Fibroblast of lung (primary cell): ENCODE data around the gene TMEM8B. TPM values are rescaled to one million over a fixed set of nuclear protein-coding genes. Genes with fewer than 3 reads are reported as not detected.

ENCODE experiments used
- DNase-seq, 2 donors: peaks; one replicate each; pipeline versions ENCODE4 v3.0.0 to v3.0.0-alpha.2; 2010; ENCODE audit warnings: low read depth in 2 of 2
- H2AFZ ChIP-seq: 2 replicates; pipeline ENCODE4 v1.5.1; 2012; ENCODE audit warnings: low read length, control low read depth, inconsistent platforms
- H3K27ac ChIP-seq: 2 replicates; pipeline ENCODE4 v1.5.1; 2011; ENCODE audit warnings: low read length, control low read depth; ENCODE audit not compliant: insufficient read depth
- H3K27me3 ChIP-seq: 2 replicates; pipeline ENCODE4 v1.5.1; 2011; ENCODE audit warnings: mild to moderate bottlenecking, low read length; ENCODE audit not compliant: control insufficient read depth, insufficient read depth
- H3K36me3 ChIP-seq: 2 replicates; pipeline ENCODE4 v1.5.1; 2011; ENCODE audit warnings: low read length; ENCODE audit not compliant: control insufficient read depth, insufficient read depth
- H3K4me1 ChIP-seq: 2 replicates; pipeline ENCODE4 v1.5.1; 2011; ENCODE audit warnings: low read length; ENCODE audit not compliant: control insufficient read depth, insufficient read depth; ENCODE audit errors: extremely low read depth
- H3K4me2 ChIP-seq: 2 replicates; pipeline ENCODE4 v1.5.1; 2011; ENCODE audit warnings: low read length, control low read depth; ENCODE audit not compliant: insufficient read depth; ENCODE audit errors: extremely low read depth
- H3K4me3 ChIP-seq, 4 experiments: fragments of 200-600 bp in 1 of 4; sonication (generic) in 1 of 4; replicated peaks in 1 of 4; 2 replicates each; pipeline ENCODE4 v1.5.1; 2011 to 2016; ENCODE audit warnings: low read length in 4 of 4, low read depth in 3 of 4, mild to moderate bottlenecking in 3 of 4, control low read depth in 2 of 4, inconsistent platforms in 1 of 4, mixed read lengths in 1 of 4; ENCODE audit not compliant: insufficient read depth in 1 of 4; ENCODE audit errors: control extremely low read depth in 1 of 4
- H3K79me2 ChIP-seq: 2 replicates; pipeline ENCODE4 v1.5.1; 2012; ENCODE audit warnings: mild to moderate bottlenecking, low read length, inconsistent platforms; ENCODE audit not compliant: control insufficient read depth, insufficient read depth
- H3K9ac ChIP-seq: 2 replicates; pipeline ENCODE4 v1.5.1; 2011; ENCODE audit warnings: mild to moderate bottlenecking, low read length, control low read depth; ENCODE audit not compliant: insufficient read depth
- H3K9me3 ChIP-seq: 2 replicates; pipeline ENCODE4 v1.5.1; 2012; ENCODE audit warnings: low read depth, low read length; ENCODE audit not compliant: control insufficient read depth, insufficient read depth
- H4K20me1 ChIP-seq: 2 replicates; pipeline ENCODE4 v1.5.1; 2011; ENCODE audit warnings: low read length; ENCODE audit not compliant: control insufficient read depth, insufficient read depth; ENCODE audit errors: extremely low read depth
- EZH2 ChIP-seq: IDR thresholded peaks from 2 replicates; pipeline ENCODE4 v1.5.1; 2012; ENCODE audit warnings: low read length, control low read depth, mild to moderate bottlenecking; ENCODE audit errors: missing control alignments
- polyA plus RNA-seq, 2 donors: library from polyadenylated mRNA; depleted of rRNA in 1 of 2; stranded (reverse) in 1 of 2; unstranded in 1 of 2; fragments of >200 nt; gene quantifications; 2 replicates each; pipeline ENCODE4 v1.2.1, GENCODE V29; 2011 to 2012; ENCODE audit warnings: missing spikeins in 1 of 2
- total RNA-seq: library from RNA; depleted of rRNA; stranded (reverse); fragments of >200 nt; gene quantifications from 2 replicates; pipeline ENCODE4 v1.2.1, GENCODE V29; 2014
- TF ChIP-seq, protein P1 (sequence below), 2 donors: IDR thresholded peaks in 1 of 2; conservative IDR thresholded peaks in 1 of 2; 1 replicate in 1 of 2; 2 replicates in 1 of 2; pipeline ENCODE4 v1.5.1; 2011 to 2012; ENCODE audit warnings: low read length in 2 of 2, control low read depth in 1 of 2, inconsistent platforms in 1 of 2, low read depth in 1 of 2, mild to moderate bottlenecking in 1 of 2

TMEM8B gene
- total and polyA plus RNA-seq, 2 donors (not counting 1 experiment from before 2014, with no cell fraction given): 2.7 to 3.0 TPM

DNA sequence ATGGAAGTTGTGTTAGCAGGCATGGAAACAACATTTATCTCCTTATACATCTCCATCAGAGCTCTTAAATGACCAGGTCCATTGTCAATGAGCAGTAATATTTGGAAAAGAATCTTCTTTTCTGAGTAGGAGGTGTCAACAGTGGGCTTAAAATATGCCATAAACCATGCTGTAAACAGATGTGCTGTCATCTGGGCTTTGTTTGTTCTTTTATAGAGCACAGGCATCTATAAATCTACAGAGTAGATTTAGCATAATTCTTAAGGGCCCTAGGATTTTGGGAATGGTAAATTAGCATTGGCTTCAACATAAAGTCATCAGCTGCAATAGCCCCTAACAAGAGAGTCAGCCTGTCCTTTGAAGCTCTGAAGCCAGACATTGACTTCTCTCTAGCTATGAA lies 69.3 kb downstream of the TMEM8B start:
- H3K9ac ChIP-seq: no peak overlapping the region

DNA sequence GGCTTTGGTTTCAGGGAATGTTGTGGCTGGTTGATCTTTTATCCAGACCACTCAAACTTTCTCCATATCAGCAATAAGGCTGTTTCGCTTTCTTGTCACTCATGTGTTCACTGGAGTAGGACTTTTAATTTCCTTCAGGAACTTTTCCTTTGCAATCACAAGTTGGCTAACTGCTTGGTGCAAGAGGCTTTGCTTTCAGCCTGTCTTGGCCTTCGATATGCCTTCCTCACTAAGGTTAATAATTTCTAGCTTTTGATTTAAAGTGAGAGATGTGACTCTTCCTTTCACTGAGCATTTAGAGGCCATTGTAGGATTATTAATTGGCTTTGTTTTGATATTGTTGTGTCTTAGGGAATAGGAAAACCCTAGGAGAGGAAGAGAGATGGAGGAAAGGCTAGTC lies 70.0 kb downstream of the TMEM8B start:
- TF ChIP-seq EZH2: no peak
- TF ChIP-seq, protein P1, sequence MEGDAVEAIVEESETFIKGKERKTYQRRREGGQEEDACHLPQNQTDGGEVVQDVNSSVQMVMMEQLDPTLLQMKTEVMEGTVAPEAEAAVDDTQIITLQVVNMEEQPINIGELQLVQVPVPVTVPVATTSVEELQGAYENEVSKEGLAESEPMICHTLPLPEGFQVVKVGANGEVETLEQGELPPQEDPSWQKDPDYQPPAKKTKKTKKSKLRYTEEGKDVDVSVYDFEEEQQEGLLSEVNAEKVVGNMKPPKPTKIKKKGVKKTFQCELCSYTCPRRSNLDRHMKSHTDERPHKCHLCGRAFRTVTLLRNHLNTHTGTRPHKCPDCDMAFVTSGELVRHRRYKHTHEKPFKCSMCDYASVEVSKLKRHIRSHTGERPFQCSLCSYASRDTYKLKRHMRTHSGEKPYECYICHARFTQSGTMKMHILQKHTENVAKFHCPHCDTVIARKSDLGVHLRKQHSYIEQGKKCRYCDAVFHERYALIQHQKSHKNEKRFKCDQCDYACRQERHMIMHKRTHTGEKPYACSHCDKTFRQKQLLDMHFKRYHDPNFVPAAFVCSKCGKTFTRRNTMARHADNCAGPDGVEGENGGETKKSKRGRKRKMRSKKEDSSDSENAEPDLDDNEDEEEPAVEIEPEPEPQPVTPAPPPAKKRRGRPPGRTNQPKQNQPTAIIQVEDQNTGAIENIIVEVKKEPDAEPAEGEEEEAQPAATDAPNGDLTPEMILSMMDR (conservative IDR thresholded peaks at IDR 0.05 in 1 of 2, IDR thresholded peaks at IDR 0.05 in 1 of 2; ENCODE audit: low read depth in 1 of 2, low read length in 2 of 2): no peak
- no peaks in the 10 kb centered on the region for H3K36me3 ChIP-seq

More for the DNA sequence above, 69.3 kb downstream of the TMEM8B start:
- H3K4me2 ChIP-seq: no peak overlapping the region
- H3K4me3 ChIP-seq: no peak overlapping the region
- H3K79me2 ChIP-seq: no peaks in the 10 kb centered on the region
- H2AFZ ChIP-seq: no peak overlapping the region
- no peak for DNase-seq
- TF ChIP-seq, protein P1 (conservative IDR thresholded peaks at IDR 0.05 in 1 of 2, IDR thresholded peaks at IDR 0.05 in 1 of 2; ENCODE audit: low read depth in 1 of 2, low read length in 2 of 2): no peak
- no peak for TF ChIP-seq EZH2
- H3K9me3 ChIP-seq: no peaks in the 10 kb centered on the region
- no peaks in the 10 kb centered on the region for H4K20me1 ChIP-seq
- no peak overlapping the region for H3K27ac ChIP-seq
- H3K36me3 ChIP-seq: no peaks in the 10 kb centered on the region
- peaks cover 7% of the 10 kb centered on the region for H3K27me3 ChIP-seq
- H3K4me1 ChIP-seq: no peaks in the 10 kb centered on the region

GRCh38 chr9:35903049-35903448 lies 74.0 kb downstream of the TMEM8B start:
- Histone ChIP-seq H3K79me2 (no peaks in the 10 kb centered on the region), H3K4me3 (no peak overlapping the region), H3K27ac (no peak overlapping the region)

More for the DNA sequence above, 70.0 kb downstream of the TMEM8B start:
- Histone ChIP-seq H3K4me3 (no peak overlapping the region), H2AFZ (no peak overlapping the region), H4K20me1 (no peaks in the 10 kb centered on the region), H3K27me3 (peaks cover 6% of the 10 kb centered on the region), H3K9me3 (no peaks in the 10 kb centered on the region), H3K79me2 (no peaks in the 10 kb centered on the region), H3K27ac (no peak overlapping the region), H3K4me2 (no peak overlapping the region), H3K4me1 (no peaks in the 10 kb centered on the region), H3K9ac (no peak overlapping the region)
- no peak for DNase-seq

More at GRCh38 chr9:35903049-35903448, 74.0 kb downstream of the TMEM8B start:
- Histone ChIP-seq H4K20me1 (no peaks in the 10 kb centered on the region), H3K9me3 (no peaks in the 10 kb centered on the region), H3K4me1 (peaks cover 28% of the 10 kb centered on the region), H3K36me3 (no peaks in the 10 kb centered on the region), H3K9ac (no peak overlapping the region), H2AFZ (no peak overlapping the region), H3K27me3 (no peaks in the 10 kb centered on the region), H3K4me2 (no peak overlapping the region)
- TF ChIP-seq, protein P1 (conservative IDR thresholded peaks at IDR 0.05 in 1 of 2, IDR thresholded peaks at IDR 0.05 in 1 of 2; ENCODE audit: low read depth in 1 of 2, low read length in 2 of 2): peak; percentile 35 to 44
- TF ChIP-seq EZH2: no peak
- peak; percentile 54 to 72 for DNase-seq
